Smooth muscle cell (in vitro differentiated cells): ENCODE data around the gene SRSF1. TPM values are rescaled to one million over a fixed set of nuclear protein-coding genes. Genes with fewer than 3 reads are reported as not detected.

Experiments used
- DNase-seq: peaks from one replicate; lab custom pipeline; 2025; ENCODE audit not compliant: unreplicated experiment; lab: John Stamatoyannopoulos, UW
- H2AFZ ChIP-seq: fragments of 200-600 bp; sonication (generic); 2 replicates; pipeline ENCODE4 v1.6.0; 2016; ENCODE audit warnings: antibody characterized with exemption, low read depth, mild to moderate bottlenecking
- H3F3A ChIP-seq: fragments of 200-600 bp; sonication (generic); 2 replicates; pipeline ENCODE4 v1.6.0; 2017; ENCODE audit warnings: antibody characterized with exemption, low read depth
- H3K27ac ChIP-seq: fragments of 200-600 bp; sonication (generic); 2 replicates; pipeline ENCODE4 v1.5.1; 2016; ENCODE audit warnings: low read depth, mild to moderate bottlenecking
- H3K27me3 ChIP-seq: fragments of 200-600 bp; sonication (generic); 2 replicates; pipeline ENCODE4 v1.6.1; 2016; ENCODE audit warnings: low read depth, mild to moderate bottlenecking
- H3K36me3 ChIP-seq: fragments of 200-600 bp; sonication (generic); 2 replicates; pipeline ENCODE4 v1.5.1; 2016; ENCODE audit warnings: low read depth
- H3K4me1 ChIP-seq: fragments of 200-600 bp; sonication (generic); 2 replicates; pipeline ENCODE4 v1.5.1; 2016; ENCODE audit warnings: low read depth
- H3K4me2 ChIP-seq: fragments of 200-600 bp; sonication (generic); 2 replicates; pipeline ENCODE4 v1.6.0; 2016; ENCODE audit warnings: mild to moderate bottlenecking
- H3K4me3 ChIP-seq: fragments of 200-600 bp; sonication (generic); 2 replicates; pipeline ENCODE4 v1.5.1; 2016; ENCODE audit warnings: mild to moderate bottlenecking
- H3K79me2 ChIP-seq: fragments of 200-600 bp; sonication (generic); 2 replicates; pipeline ENCODE4 v1.6.0; 2016; ENCODE audit warnings: low read depth, mild to moderate bottlenecking
- H3K9ac ChIP-seq: fragments of 200-600 bp; sonication (generic); 2 replicates; pipeline ENCODE4 v1.6.0; 2016; ENCODE audit warnings: low read depth
- H3K9me3 ChIP-seq: fragments of 200-600 bp; sonication (generic); replicated peaks from 2 replicates; pipeline ENCODE4 v1.5.1; 2016; ENCODE audit warnings: low read depth
- H4K20me1 ChIP-seq: fragments of 200-600 bp; sonication (generic); 2 replicates; pipeline ENCODE4 v1.6.0; 2016; ENCODE audit warnings: low read depth
- CTCF ChIP-seq: fragments of 200-600 bp; sonication (generic); IDR thresholded peaks from 2 replicates; pipeline ENCODE4 v1.5.1; 2017; ENCODE audit warnings: borderline replicate concordance, mild to moderate bottlenecking, antibody characterized with exemption; ENCODE audit not compliant: insufficient read depth, poor library complexity, severe bottlenecking
- WGBS: methylation state at CpG from one replicate; pipeline ENCODE4 v1.1.7; 2016; ENCODE audit warnings: low lambda C conversion rate; 5-methylcytosine and 5-hydroxymethylcytosine counted together
- polyA plus RNA-seq: library from polyadenylated mRNA; unstranded; fragments of >200 nt; fragmentation: Nextera tagmentation; extraction: Ambion mirVana; gene quantifications from 2 replicates; pipeline ENCODE4 v1.2.1, GENCODE V29; 2016
- total RNA-seq: library from RNA; depleted of rRNA; stranded (reverse); fragments of >200 nt; gene quantifications from 2 replicates; pipeline ENCODE4 v1.2.3, GENCODE V29; 2014

The SRSF1 gene
- total and polyA plus RNA-seq, 2 experiments from 2014 or later, result 57.9 to 200 TPM

GRCh38 chr17:58043221-58044181 is 36.5 kb upstream of the SRSF1 start:
- peaks cover 10% of the 10 kb centered on the region for H3K27me3 ChIP-seq
- no peaks in the 10 kb centered on the region for H3K79me2 ChIP-seq
- no peak overlapping the region for H3K27ac ChIP-seq
- no peak for TF ChIP-seq CTCF
- no peaks in the 10 kb centered on the region for H3K4me1 ChIP-seq
- no peak overlapping the region for H3K4me3 ChIP-seq
- H3K36me3 ChIP-seq, result no peaks in the 10 kb centered on the region
- no peaks in the 10 kb centered on the region for H3F3A ChIP-seq
- H4K20me1 ChIP-seq, result no peaks in the 10 kb centered on the region
- H3K9ac ChIP-seq, result no peak overlapping the region
- DNase-seq, result no peak
- H3K9me3 ChIP-seq, result no peaks in the 10 kb centered on the region
- 91% methylated on average over 5 of the region's 5 CpGs for WGBS
- H3K4me2 ChIP-seq, result no peak overlapping the region
- no peak overlapping the region for H2AFZ ChIP-seq

- Histone ChIP-seq H4K20me1 (no peaks in the 10 kb centered on the region), H3K27me3 (peaks cover 16% of the 10 kb centered on the region), H3K9me3 (no peaks in the 10 kb centered on the region), H3K79me2 (no peaks in the 10 kb centered on the region), H3K4me2 (no peak overlapping the region), H3K36me3 (no peaks in the 10 kb centered on the region), H3F3A (no peaks in the 10 kb centered on the region), H3K27ac (no peak overlapping the region), H3K4me1 (no peaks in the 10 kb centered on the region), H3K4me3 (no peak overlapping the region), H3K9ac (no peak overlapping the region), H2AFZ (no peak overlapping the region)
- WGBS, result 80% methylated on average over 5 of the region's 5 CpGs
- no peak for TF ChIP-seq CTCF
- DNase-seq, result no peak
These were observed 34.1 kb upstream of the SRSF1 start for GRCh38 chr17:58041161-58041560.

DNA sequence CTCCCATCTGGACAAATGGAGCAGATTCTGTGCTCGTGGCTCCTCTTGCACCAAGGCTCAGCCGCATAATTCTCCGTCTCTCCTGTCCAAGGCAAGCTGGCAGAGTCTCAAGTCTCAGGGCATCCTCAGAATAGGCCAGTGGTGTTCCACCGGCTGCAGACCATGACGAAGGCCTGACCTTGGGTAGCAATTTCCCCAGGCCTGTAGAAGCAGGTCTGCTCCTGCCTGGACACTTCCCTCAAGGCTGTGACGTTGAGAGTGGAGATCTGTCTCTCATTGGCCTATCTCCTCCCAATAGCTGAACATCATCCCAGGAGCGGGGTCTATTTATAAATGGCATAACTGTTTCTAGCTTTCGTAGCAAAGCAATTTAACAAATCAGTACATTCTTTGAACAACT is 33.3 kb upstream of the SRSF1 start:
- no peak overlapping the region for H3K27ac ChIP-seq
- no peaks in the 10 kb centered on the region for H3K36me3 ChIP-seq
- no peak for TF ChIP-seq CTCF
- H3F3A ChIP-seq, result no peaks in the 10 kb centered on the region
- no peak overlapping the region for H3K4me3 ChIP-seq
- no peak for DNase-seq
- no peak overlapping the region for H2AFZ ChIP-seq
- no peak overlapping the region for H3K4me2 ChIP-seq
- no peak overlapping the region for H3K9ac ChIP-seq
- no peaks in the 10 kb centered on the region for H3K4me1 ChIP-seq
- 87% methylated on average over 8 of the region's 8 CpGs for WGBS
- no peaks in the 10 kb centered on the region for H3K9me3 ChIP-seq
- H3K27me3 ChIP-seq, result peaks cover 16% of the 10 kb centered on the region
- H3K79me2 ChIP-seq, result no peaks in the 10 kb centered on the region
- H4K20me1 ChIP-seq, result no peaks in the 10 kb centered on the region
